HCT116 (cell line): ENCODE data around the gene PLCG2. TPM values are rescaled to one million over a fixed set of nuclear protein-coding genes. Genes with fewer than 3 reads are reported as not detected.

Source experiments
- ATAC-seq: fragments of 200-7000 bp; cut with Tn5 transposase; 2 replicates; pipeline ENCODE4 v1.9.1; 2020; ENCODE audit warnings: mild to moderate bottlenecking, moderate library complexity
- BruUV-seq: library from RNA; stranded (reverse); fragments of 400-500 nt; replicated peaks from 2 replicates; lab custom pipeline; 2021; lab: Mats Ljungman, UMichigan
- CTCF ChIA-PET: fragments of 300-600 bp; sonication (Branson Sonifier 250); formaldehyde crosslinking; loops from one replicate; lab custom pipeline; 2021; ENCODE audit warnings: antibody characterized with exemption; lab: Charles Lee
- POLR2A ChIA-PET: fragments of 300-600, 350-600 bp; sonication (Branson Sonifier 250); formaldehyde crosslinking; loops from one replicate; lab custom pipeline; 2021; ENCODE audit warnings: antibody characterized with exemption; lab: Charles Lee
- RAD21 ChIA-PET, 2 experiments: fragments of 300-600 bp; sonication (Branson Sonifier 250); formaldehyde crosslinking; loops; one replicate each; lab custom pipeline; 2023; ENCODE audit warnings: low total read pairs in 2 of 2; ENCODE audit not compliant: uncharacterized antibody in 2 of 2, unreplicated experiment in 2 of 2, low non-redundant PET in 1 of 2; lab: Charles Lee
- DNase-seq: peaks from one replicate; pipeline ENCODE4 v3.0.0-alpha.2; 2010; ENCODE audit warnings: low read depth, low spot score
- H2AFZ ChIP-seq: fragments of 200-600 bp; shearing (Covaris generic), sonication (generic); 2 replicates; pipeline ENCODE4 v1.6.1; 2017; ENCODE audit warnings: low read depth, mixed run types, mixed read lengths, antibody characterized with exemption, low read length; ENCODE audit not compliant: poor library complexity, severe bottlenecking
- H3K27ac ChIP-seq: 2 replicates; pipeline ENCODE4 v1.5.1; 2012; ENCODE audit warnings: low read depth, low read length
- H3K27me3 ChIP-seq: fragments of 200-600 bp; sonication (generic); 2 replicates; pipeline ENCODE4 v1.6.1; 2016; ENCODE audit warnings: mixed run types, low read length, mixed read lengths; ENCODE audit not compliant: insufficient read depth
- H3K36me3 ChIP-seq, 2 experiments: fragments of 200-500 bp in 1 of 2; fragments of 200-600 bp in 1 of 2; sonication (Bioruptor generic) in 1 of 2; sonication (generic) in 1 of 2; 2 replicates each; pipeline versions ENCODE4 v1.5.1 to v1.6.1; 2014 to 2016; ENCODE audit warnings: low read length in 2 of 2, inconsistent platforms in 1 of 2, mixed read lengths in 1 of 2, mixed run types in 1 of 2; ENCODE audit not compliant: insufficient read depth in 2 of 2, control insufficient read depth in 1 of 2
- H3K4me1 ChIP-seq, 2 experiments: fragments of 200-600 bp in 1 of 2; sonication (generic) in 1 of 2; 2 replicates each; pipeline versions ENCODE4 v1.5.1 to v1.6.1; 2012 to 2017; ENCODE audit warnings: low read length in 2 of 2, inconsistent platforms in 1 of 2, mild to moderate bottlenecking in 1 of 2, mixed read lengths in 1 of 2, mixed run types in 1 of 2, moderate library complexity in 1 of 2; ENCODE audit not compliant: insufficient read depth in 2 of 2, control insufficient read depth in 1 of 2
- H3K4me2 ChIP-seq: fragments of 200-600 bp; sonication (generic); 2 replicates; pipeline ENCODE4 v1.6.1; 2017; ENCODE audit warnings: mixed run types, low read length, mixed read lengths
- H3K4me3 ChIP-seq, 2 experiments: fragments of 200-600 bp in 1 of 2; sonication (generic) in 1 of 2; replicated peaks in 1 of 2; 2 replicates each; pipeline ENCODE4 v1.5.1; 2011 to 2016; ENCODE audit warnings: low read length in 2 of 2, control low read depth in 1 of 2, low read depth in 1 of 2, mild to moderate bottlenecking in 1 of 2, mixed read lengths in 1 of 2, mixed run types in 1 of 2
- H3K79me2 ChIP-seq: fragments of 200-600 bp; sonication (generic); 2 replicates; pipeline ENCODE4 v1.6.1; 2017; ENCODE audit warnings: mild to moderate bottlenecking, mixed run types, low read length, moderate library complexity, mixed read lengths; ENCODE audit not compliant: insufficient read depth
- H3K9ac ChIP-seq: fragments of 200-600 bp; sonication (generic); 2 replicates; pipeline ENCODE4 v1.6.1; 2016; ENCODE audit warnings: low read length, mixed read lengths
- H3K9me2 ChIP-seq: fragments of 200-600 bp; sonication (generic), shearing (Covaris generic); 2 replicates; pipeline ENCODE4 v1.6.1; 2017; ENCODE audit warnings: mixed run types, mild to moderate bottlenecking, moderate library complexity; ENCODE audit not compliant: insufficient read depth
- H3K9me3 ChIP-seq, 2 experiments: fragments of 200-500 bp in 1 of 2; fragments of 200-600 bp in 1 of 2; sonication (Bioruptor generic) in 1 of 2; sonication (generic) in 1 of 2; 2 replicates each; pipeline ENCODE4 v1.6.1; 2014 to 2017; ENCODE audit warnings: low read length in 2 of 2, mixed read lengths in 2 of 2, inconsistent platforms in 1 of 2, low read depth in 1 of 2, mild to moderate bottlenecking in 1 of 2, mixed run types in 1 of 2, moderate library complexity in 1 of 2; ENCODE audit not compliant: control insufficient read depth in 1 of 2, insufficient read depth in 1 of 2
- H4K20me1 ChIP-seq: fragments of 200-600 bp; sonication (generic), shearing (Covaris generic); 2 replicates; pipeline ENCODE4 v1.6.1; 2017; ENCODE audit warnings: mixed run types, mild to moderate bottlenecking, moderate library complexity; ENCODE audit not compliant: insufficient read depth
- CBX3 ChIP-seq: IDR thresholded peaks from 2 replicates; pipeline ENCODE4 v1.6.1; 2012; ENCODE audit warnings: low read depth
- CEBPB ChIP-seq: IDR thresholded peaks from 2 replicates; pipeline ENCODE4 v1.6.1; 2012; ENCODE audit warnings: low read depth
- EGR1 ChIP-seq: IDR thresholded peaks from 2 replicates; pipeline ENCODE4 v1.6.1; 2012; ENCODE audit warnings: low read depth
- ELF1 ChIP-seq: IDR thresholded peaks from 2 replicates; pipeline ENCODE4 v1.6.1; 2012; ENCODE audit warnings: low read depth, borderline replicate concordance
- EZH2 ChIP-seq: fragments of 200-600 bp; sonication (generic); IDR thresholded peaks from 2 replicates; pipeline ENCODE4 v1.6.1; 2017; ENCODE audit warnings: antibody characterized with exemption, mixed run types
- EZH2phosphoT487 ChIP-seq: fragments of 200-600 bp; IDR thresholded peaks from 2 replicates; pipeline ENCODE4 v1.6.1; 2018; ENCODE audit warnings: antibody characterized with exemption, borderline replicate concordance
- FOSL1 ChIP-seq: IDR thresholded peaks from 2 replicates; pipeline ENCODE4 v1.6.1; 2012; ENCODE audit warnings: low read depth
- POLR2A ChIP-seq: IDR thresholded peaks from 2 replicates; pipeline ENCODE4 v1.7.0; 2011; ENCODE audit warnings: borderline replicate concordance; ENCODE audit not compliant: insufficient read depth, insufficient read length; ENCODE audit errors: extremely low read depth
- POLR2AphosphoS5 ChIP-seq: IDR thresholded peaks from 2 replicates; pipeline ENCODE4 v1.6.1; 2011; ENCODE audit warnings: mild to moderate bottlenecking, low read depth, low read length, moderate library complexity
- RAD21 ChIP-seq: IDR thresholded peaks from 2 replicates; pipeline ENCODE4 v1.6.1; 2012; ENCODE audit warnings: low read depth, mild to moderate bottlenecking
- REST ChIP-seq: IDR thresholded peaks from 2 replicates; pipeline ENCODE4 v1.6.1; 2012; ENCODE audit warnings: low read depth
- SIN3A ChIP-seq: IDR thresholded peaks from 2 replicates; pipeline ENCODE4 v1.6.1; 2012; ENCODE audit warnings: low read depth
- SP1 ChIP-seq: IDR thresholded peaks from 2 replicates; pipeline ENCODE4 v1.6.1; 2012; ENCODE audit warnings: low read depth
- SRF ChIP-seq: IDR thresholded peaks from 2 replicates; pipeline ENCODE4 v1.6.1; 2012; ENCODE audit warnings: low read depth
- TCF7L2 ChIP-seq: IDR thresholded peaks from 2 replicates; pipeline ENCODE4 v1.7.0; 2011; ENCODE audit warnings: borderline replicate concordance, inconsistent platforms; ENCODE audit not compliant: insufficient read depth, insufficient read length; ENCODE audit errors: extremely low read depth
- YY1 ChIP-seq: IDR thresholded peaks from 2 replicates; pipeline ENCODE4 v1.6.1; 2011; ENCODE audit warnings: low read length, low read depth, moderate library complexity, mild to moderate bottlenecking; ENCODE audit not compliant: insufficient replicate concordance; ENCODE audit errors: extremely low read depth
- ZFX ChIP-seq: fragments of 450-650 bp; IDR thresholded peaks from 2 replicates; pipeline ENCODE4 v1.6.1; 2017
- ZNF274 ChIP-seq: fragments of 200-500 bp; sonication (Bioruptor generic); IDR thresholded peaks from 2 replicates; pipeline ENCODE4 v1.6.1; 2014; ENCODE audit warnings: mild to moderate bottlenecking, low read depth, low read length, inconsistent platforms
- intact Hi-C: fragments of 100-400 bp; cut with micrococcal nuclease; formaldehyde crosslinking; loops from 2 replicates; pipeline ENCODE4 v1.10.0; 2022
- total RNA-seq: library from RNA; stranded (reverse); gene quantifications from one replicate; pipeline ENCODE4 v1.2.1, GENCODE V29; 2021; ENCODE audit not compliant: unreplicated experiment
- TF ChIP-seq, protein P1 (sequence below): IDR thresholded peaks from 2 replicates; pipeline ENCODE4 v1.6.1; 2012
- TF ChIP-seq, protein P2 (sequence below), 3 experiments: fragments of 200-600 bp in 1 of 3; sonication (generic) in 1 of 3; IDR thresholded peaks in 2 of 3; conservative IDR thresholded peaks in 1 of 3; 2 replicates each; pipeline ENCODE4 v1.5.1; 2012 to 2017; ENCODE audit warnings: low read depth in 2 of 3, low read length in 2 of 3, antibody characterized with exemption in 1 of 3, borderline replicate concordance in 1 of 3, control low read depth in 1 of 3, mild to moderate bottlenecking in 1 of 3, mixed read lengths in 1 of 3, mixed run types in 1 of 3, moderate library complexity in 1 of 3; ENCODE audit not compliant: insufficient read depth in 1 of 3

Gene PLCG2
- total RNA-seq, 1 experiment from 2014 or later, result 31.2 TPM

DNA sequence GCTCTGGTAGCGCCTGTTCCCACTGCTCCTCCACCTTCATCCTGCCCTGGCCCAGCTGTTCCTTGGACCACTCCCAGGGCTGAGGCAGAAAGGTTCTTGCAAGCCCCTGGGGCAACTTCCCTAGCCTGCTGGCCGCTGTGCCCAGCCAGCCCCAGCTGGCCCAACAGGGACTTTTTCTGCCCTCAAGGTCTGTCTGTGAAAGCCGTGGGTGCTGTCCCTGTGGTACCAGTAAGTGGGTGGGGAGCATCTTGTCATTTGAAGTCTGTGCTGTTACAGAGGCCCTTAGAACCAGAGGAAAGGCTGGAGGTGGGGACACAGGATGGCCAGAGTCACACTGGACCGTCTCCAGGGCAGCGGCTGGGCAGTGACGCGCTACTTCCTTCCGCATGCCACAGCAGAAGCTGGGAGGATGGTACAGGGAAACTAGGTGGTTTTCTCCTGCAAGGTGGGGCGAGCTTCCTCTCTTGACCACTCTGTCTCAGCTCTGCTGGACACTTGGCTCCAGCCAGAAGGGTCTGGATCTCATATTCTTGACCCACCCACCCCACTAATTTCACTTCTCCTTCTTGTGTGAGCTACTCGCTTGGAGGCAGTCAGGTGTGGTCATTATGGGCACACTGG lies 87.8 kb downstream of the PLCG2 start:
- no peaks in the 10 kb centered on the region for H3K36me3 ChIP-seq
- H3K27ac ChIP-seq, result no peak overlapping the region
- H3K9me2 ChIP-seq, result no peaks in the 10 kb centered on the region; the same call in 1 of the 2 replicates
- TF ChIP-seq EZH2 (no peak), REST (no peak), SIN3A (no peak), SRF (no peak), RAD21 (no peak), ZFX (no peak), EGR1 (no peak), TCF7L2 (no peak), CEBPB (no peak), ZNF274 (no peak), ELF1 (no peak), CBX3 (no peak), POLR2AphosphoS5 (no peak), FOSL1 (no peak), POLR2A (no peak), YY1 (no peak), EZH2phosphoT487 (no peak), SP1 (no peak)
- TF ChIP-seq, protein P1, sequence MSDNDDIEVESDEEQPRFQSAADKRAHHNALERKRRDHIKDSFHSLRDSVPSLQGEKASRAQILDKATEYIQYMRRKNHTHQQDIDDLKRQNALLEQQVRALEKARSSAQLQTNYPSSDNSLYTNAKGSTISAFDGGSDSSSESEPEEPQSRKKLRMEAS, result no peak
- TF ChIP-seq, protein P2, sequence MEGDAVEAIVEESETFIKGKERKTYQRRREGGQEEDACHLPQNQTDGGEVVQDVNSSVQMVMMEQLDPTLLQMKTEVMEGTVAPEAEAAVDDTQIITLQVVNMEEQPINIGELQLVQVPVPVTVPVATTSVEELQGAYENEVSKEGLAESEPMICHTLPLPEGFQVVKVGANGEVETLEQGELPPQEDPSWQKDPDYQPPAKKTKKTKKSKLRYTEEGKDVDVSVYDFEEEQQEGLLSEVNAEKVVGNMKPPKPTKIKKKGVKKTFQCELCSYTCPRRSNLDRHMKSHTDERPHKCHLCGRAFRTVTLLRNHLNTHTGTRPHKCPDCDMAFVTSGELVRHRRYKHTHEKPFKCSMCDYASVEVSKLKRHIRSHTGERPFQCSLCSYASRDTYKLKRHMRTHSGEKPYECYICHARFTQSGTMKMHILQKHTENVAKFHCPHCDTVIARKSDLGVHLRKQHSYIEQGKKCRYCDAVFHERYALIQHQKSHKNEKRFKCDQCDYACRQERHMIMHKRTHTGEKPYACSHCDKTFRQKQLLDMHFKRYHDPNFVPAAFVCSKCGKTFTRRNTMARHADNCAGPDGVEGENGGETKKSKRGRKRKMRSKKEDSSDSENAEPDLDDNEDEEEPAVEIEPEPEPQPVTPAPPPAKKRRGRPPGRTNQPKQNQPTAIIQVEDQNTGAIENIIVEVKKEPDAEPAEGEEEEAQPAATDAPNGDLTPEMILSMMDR (IDR thresholded peaks at IDR 0.05 in 2 of 3, conservative IDR thresholded peaks at IDR 0.05 in 1 of 3; ENCODE audit: borderline replicate concordance in 1 of 3, insufficient read depth in 1 of 3, low read depth in 2 of 3, low read length in 2 of 3), result no peak
- no peaks in the 10 kb centered on the region for H3K79me2 ChIP-seq
- H3K9me3 ChIP-seq, result no peaks in the 10 kb centered on the region
- CTCF ChIA-PET, result no interaction called here
- H3K4me1 ChIP-seq, result no peaks in the 10 kb centered on the region
- no peaks in the 10 kb centered on the region for H4K20me1 ChIP-seq
- no peak for ATAC-seq
- RAD21 ChIA-PET, result no interaction called here
- no peak for DNase-seq
- no peak overlapping the region for H3K4me2 ChIP-seq
- no peak overlapping the region for H2AFZ ChIP-seq
- no peak overlapping the region for H3K9ac ChIP-seq
- no peak overlapping the region for H3K4me3 ChIP-seq
- no TSS peak for BruUV-seq
- POLR2A ChIA-PET, result no interaction called here
- no peaks in the 10 kb centered on the region for H3K27me3 ChIP-seq
- intact Hi-C loops, result no loop called here
